Small intestine (tissue), 7 donors: ENCODE results near the gene SLC6A1. TPM values are rescaled to one million over a fixed set of nuclear protein-coding genes. Genes with fewer than 3 reads are reported as not detected.

Source experiments
- DNase-seq, 2 donors: peaks; one replicate each; pipeline versions ENCODE4 v3.0.0 to v3.0.0-alpha.2; 2013
- FAIRE-seq: peaks from 2 replicates; lab custom pipeline; 2012; peaks lifted over from hg19 to GRCh38; lab: Jason Lieb, UNC
- H3K27ac ChIP-seq, 3 donors: one replicate each; pipeline ENCODE4 v1.5.1; 2013; ENCODE audit warnings: low read length in 2 of 3, mild to moderate bottlenecking in 2 of 3, control low read depth in 1 of 3, inconsistent platforms in 1 of 3, low read depth in 1 of 3, moderate library complexity in 1 of 3
- H3K27me3 ChIP-seq, 3 donors: one replicate each; pipeline ENCODE4 v1.6.1; 2013; ENCODE audit warnings: low read length in 3 of 3, inconsistent platforms in 1 of 3; ENCODE audit not compliant: control insufficient read depth in 3 of 3, insufficient read depth in 3 of 3
- H3K36me3 ChIP-seq, 3 donors: one replicate each; pipeline ENCODE4 v1.6.1; 2013; ENCODE audit warnings: low read length in 3 of 3, inconsistent platforms in 1 of 3, low read depth in 1 of 3, mild to moderate bottlenecking in 1 of 3, moderate library complexity in 1 of 3; ENCODE audit not compliant: control insufficient read depth in 3 of 3, insufficient read depth in 2 of 3
- H3K4me1 ChIP-seq, 3 donors: one replicate each; pipeline ENCODE4 v1.6.1; 2013; ENCODE audit warnings: low read length in 2 of 3, inconsistent platforms in 1 of 3, low read depth in 1 of 3, mild to moderate bottlenecking in 1 of 3, moderate library complexity in 1 of 3; ENCODE audit not compliant: control insufficient read depth in 3 of 3, insufficient read depth in 2 of 3
- H3K4me3 ChIP-seq, 3 donors: one replicate each; pipeline ENCODE4 v1.5.1; 2013; ENCODE audit warnings: low read length in 3 of 3, control low read depth in 1 of 3, inconsistent platforms in 1 of 3, low read depth in 1 of 3, mild to moderate bottlenecking in 1 of 3, moderate library complexity in 1 of 3
- H3K9me3 ChIP-seq, 2 donors: one replicate each; pipeline ENCODE4 v1.6.1; 2013; ENCODE audit warnings: low read depth in 1 of 2, low read length in 1 of 2; ENCODE audit not compliant: control insufficient read depth in 2 of 2, insufficient read depth in 1 of 2
- WGBS, 3 donors: extraction: QIAGEN DNeasy Blood & Tissue Kit; methylation state at CpG; one replicate each; pipeline ENCODE4 v1.1.7; 2013; 5-methylcytosine and 5-hydroxymethylcytosine counted together
- polyA plus RNA-seq, 4 donors: library from polyadenylated mRNA; stranded (reverse) in 3 of 4; unstranded in 1 of 4; fragments of 200-250 nt in 3 of 4; fragments of 120-200 nt in 1 of 4; gene quantifications; one replicate each; pipeline versions ENCODE4 v1.2.1 to v1.2.3, GENCODE V29; 2013
- donor health status: healthy with polysubstance abuse.
- donor health status: control.
- donor health status: control.
- donor health status: Bipolar disorder and iron deficiency.
- donor health status: healthy.

SLC6A1 gene
- polyA plus RNA-seq, 4 donors, result 0.27 to 0.72 TPM; not detected in 2

DNA sequence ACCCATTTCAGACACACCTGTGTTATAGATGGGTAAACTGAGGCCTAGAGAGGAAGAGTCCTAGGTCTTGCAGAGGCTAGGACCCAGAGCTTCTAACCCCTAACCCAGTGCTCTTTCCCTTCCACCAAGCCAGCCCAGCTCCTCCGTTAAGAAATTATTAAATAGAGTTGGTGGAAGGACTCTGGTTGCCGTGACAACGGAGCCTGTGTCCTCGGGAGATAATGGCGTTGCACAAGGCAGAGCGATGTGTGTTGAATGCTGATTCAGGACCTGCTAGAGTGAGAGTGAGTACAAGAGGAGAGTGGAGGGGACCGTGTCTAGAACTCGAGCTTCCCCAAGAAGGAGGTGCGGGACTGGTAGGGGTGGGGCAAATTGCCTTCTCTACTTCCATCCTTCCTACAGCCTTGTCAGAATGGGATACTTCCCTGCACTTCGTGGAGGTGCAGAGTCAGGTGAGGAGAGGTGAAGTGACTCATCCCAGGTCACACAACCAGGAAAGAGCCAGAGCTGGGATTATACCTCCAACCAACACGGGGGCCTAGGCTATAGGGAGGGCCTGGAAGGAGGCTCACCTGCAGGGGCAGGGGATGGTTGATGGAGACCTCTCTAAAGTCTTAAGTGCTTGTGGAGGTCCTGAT, 8.6 kb downstream of the SLC6A1 start:
- Histone ChIP-seq H3K36me3 (no peaks in the 10 kb centered on the region), H3K27ac (no peak overlapping the region), H3K4me1 (no peaks in the 10 kb centered on the region), H3K27me3 (peaks cover 0 to 7% (median 7%) of the 10 kb centered on the region in 3 donors), H3K9me3 (no peaks in the 10 kb centered on the region), H3K4me3 (no peak overlapping the region)
- DNase-seq, result no peak
- WGBS, 3 donors, result 34 to 50% (median 36%) methylated on average over 11 of the region's 11 CpGs
- FAIRE-seq, result no peak

DNA sequence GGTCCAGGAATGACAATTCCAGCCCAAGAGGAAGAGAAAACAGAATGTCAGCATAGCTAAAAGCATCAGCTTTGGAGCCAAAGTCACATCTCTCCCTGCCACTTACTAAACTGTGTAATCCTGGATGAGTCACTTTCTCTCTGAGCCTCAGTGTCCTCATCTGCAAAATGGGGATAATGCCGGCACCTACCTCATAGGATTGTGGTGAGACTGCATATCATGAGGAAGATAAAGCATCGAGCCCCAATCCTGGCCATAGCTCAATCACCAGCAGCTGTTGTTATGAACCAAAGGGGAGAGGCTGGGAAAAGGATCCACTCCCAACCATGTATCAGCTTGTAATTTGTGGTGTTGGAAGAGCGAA, 9.1 kb downstream of the SLC6A1 start:
- no peak overlapping the region for H3K27ac ChIP-seq
- H3K4me1 ChIP-seq, result no peaks in the 10 kb centered on the region
- H3K4me3 ChIP-seq, result no peak overlapping the region
- H3K36me3 ChIP-seq, result no peaks in the 10 kb centered on the region
- DNase-seq (no peak), FAIRE-seq (no peak)
- 63 to 76% (median 65%) methylated on average over 3 of the region's 3 CpGs for WGBS, 3 donors
- H3K9me3 ChIP-seq, result no peaks in the 10 kb centered on the region
- peaks cover 0 to 7% (median 4%) of the 10 kb centered on the region in 3 donors for H3K27me3 ChIP-seq

DNA sequence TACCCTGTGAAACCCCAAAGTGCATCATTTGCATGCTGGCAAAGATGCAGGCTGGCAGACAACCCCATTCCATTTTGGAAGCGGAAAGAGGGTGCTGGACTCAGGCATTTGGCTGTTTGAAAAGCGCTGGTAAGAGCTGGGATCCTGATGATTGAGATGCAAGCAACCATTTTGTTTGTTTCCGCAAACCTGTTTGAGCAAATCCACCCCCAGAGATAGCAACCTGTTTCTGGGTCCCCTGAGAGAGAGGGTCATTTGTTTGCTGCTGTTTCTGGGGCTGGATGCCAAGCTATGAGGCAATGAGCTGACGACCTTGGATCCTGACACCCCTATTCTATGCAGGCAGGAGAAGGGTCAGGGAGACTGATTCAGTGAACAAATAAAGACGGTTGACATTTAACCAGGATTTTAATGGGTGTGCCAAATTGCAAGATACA, 9.8 kb downstream of the SLC6A1 start:
- FAIRE-seq, result no peak
- DNase-seq, result no peak
- Histone ChIP-seq H3K4me3 (no peak overlapping the region), H3K9me3 (no peaks in the 10 kb centered on the region), H3K27me3 (peaks cover 0 to 4% (median 3%) of the 10 kb centered on the region in 3 donors), H3K4me1 (no peaks in the 10 kb centered on the region), H3K36me3 (no peaks in the 10 kb centered on the region), H3K27ac (no peak overlapping the region)
- WGBS, 3 donors, result 13 to 51% (median 27%) methylated on average over 5 of the region's 5 CpGs

DNA sequence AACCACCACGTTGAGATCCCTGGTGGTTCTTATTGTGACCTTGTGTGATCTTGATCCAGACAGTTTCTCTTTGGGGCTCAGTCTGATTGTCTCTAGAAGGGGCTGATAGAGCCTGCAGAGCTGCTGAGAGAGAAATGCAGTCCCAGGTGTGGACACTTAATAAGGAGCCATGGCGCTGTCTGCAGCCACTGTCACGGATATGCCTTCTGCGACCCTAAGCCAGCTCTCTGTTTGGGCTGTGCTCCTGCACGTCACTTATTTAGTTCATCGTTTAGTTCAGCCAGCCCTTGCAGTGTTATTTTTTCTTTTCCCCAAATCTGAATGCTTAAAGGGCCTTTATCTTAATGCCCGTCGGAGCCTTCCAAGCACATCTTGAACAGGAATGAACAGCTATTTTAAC, 12.0 kb downstream of the SLC6A1 start:
- WGBS, 3 donors, result 73 to 85% (median 82%) methylated on average over 8 of the region's 8 CpGs
- Histone ChIP-seq H3K4me1 (no peaks in the 10 kb centered on the region), H3K9me3 (no peaks in the 10 kb centered on the region), H3K27ac (no peak overlapping the region), H3K27me3 (peaks cover 0 to 3% (median 2%) of the 10 kb centered on the region in 3 donors), H3K36me3 (no peaks in the 10 kb centered on the region), H3K4me3 (no peak overlapping the region)
- DNase-seq (no peak), FAIRE-seq (no peak)

DNA sequence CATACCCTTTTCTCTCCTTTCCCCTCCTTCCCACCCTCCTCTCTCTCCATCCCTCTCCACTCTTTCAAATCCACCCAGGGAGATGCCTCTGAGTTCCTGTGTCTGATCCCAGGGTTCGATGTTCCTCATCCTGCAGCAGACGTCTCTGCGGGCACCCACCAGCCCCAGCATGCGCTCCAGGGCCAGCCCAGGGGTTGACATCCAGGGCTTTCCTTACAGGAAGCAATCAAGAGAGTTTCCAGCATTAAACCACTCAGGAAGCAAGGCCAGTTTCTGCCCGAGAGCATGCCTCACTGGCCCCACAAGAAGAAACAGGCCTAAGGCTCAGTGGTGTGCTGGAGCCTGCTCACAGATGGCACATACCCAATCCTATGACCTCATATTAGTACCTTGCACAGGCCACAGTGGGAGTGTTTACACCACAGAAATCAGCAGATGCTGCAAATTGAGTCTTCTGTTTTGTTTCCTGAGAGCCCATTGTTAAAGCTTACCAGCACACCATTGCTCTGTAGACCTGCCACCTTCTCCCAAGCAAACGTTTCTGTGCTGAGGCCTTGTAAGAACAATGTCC, 13.2 kb downstream of the SLC6A1 start:
- no peak for FAIRE-seq
- H3K4me3 ChIP-seq, result no peak overlapping the region

DNA sequence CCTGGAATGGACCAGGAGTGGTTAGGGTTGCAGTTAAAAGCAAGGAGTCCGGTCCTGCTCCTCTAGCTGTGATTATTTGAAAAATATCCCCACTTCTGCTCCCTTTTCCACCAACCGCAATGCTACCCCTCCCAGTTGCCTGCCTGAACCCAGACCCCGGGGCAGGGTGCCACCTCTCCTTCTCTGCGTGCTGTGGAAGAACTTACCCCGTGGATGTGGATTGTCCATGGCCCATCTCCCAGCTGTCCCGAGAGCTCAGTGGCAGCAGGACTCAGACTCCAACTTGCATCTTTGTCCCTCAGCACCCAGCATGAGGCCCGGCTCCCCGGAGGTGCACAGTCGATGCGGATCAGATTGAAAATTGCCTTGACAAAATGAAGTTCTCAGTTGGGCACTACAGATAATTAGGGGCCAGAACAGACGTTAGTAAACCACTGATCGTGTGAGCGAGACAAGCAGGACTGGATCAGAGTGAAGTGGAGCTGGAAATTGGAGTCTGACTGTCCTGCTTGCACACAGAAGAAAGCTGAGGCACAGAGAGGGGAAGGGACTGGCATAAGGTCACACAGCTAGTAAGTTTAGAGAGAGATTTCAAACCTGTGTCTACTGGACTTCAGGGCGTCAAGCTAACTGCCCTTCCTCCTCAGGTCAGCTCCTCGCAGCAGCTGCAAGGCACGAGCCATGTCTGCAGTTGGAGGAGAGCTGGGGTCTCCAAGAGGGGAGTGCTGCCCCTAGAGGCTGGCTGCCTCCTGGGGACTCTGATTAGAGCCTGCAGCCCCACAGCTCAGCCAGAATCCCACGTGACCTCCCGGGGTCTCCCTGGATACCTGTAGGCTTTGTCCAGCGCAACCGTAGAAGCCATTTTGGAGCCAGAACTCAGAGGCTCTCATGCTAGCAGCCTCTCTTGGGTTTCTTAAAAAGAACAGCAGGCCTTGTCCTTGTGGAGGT, 14.7 kb downstream of the SLC6A1 start:
- Histone ChIP-seq H3K27ac (no peak overlapping the region), H3K36me3 (no peaks in the 10 kb centered on the region), H3K9me3 (no peaks in the 10 kb centered on the region), H3K4me1 (no peaks in the 10 kb centered on the region), H3K4me3 (no peak overlapping the region), H3K27me3 (no peaks in the 10 kb centered on the region)
- no peak for DNase-seq
- no peak for FAIRE-seq
- WGBS, 3 donors, result 71 to 74% (median 72%) methylated on average over 20 of the region's 20 CpGs

More for the DNA sequence above, 13.2 kb downstream of the SLC6A1 start:
- Histone ChIP-seq H3K27me3 (no peaks in the 10 kb centered on the region), H3K4me1 (no peaks in the 10 kb centered on the region), H3K36me3 (no peaks in the 10 kb centered on the region), H3K27ac (no peak overlapping the region), H3K9me3 (no peaks in the 10 kb centered on the region)
- WGBS, 3 donors, result 62 to 80% (median 74%) methylated on average over 6 of the region's 6 CpGs
- DNase-seq, result no peak

DNA sequence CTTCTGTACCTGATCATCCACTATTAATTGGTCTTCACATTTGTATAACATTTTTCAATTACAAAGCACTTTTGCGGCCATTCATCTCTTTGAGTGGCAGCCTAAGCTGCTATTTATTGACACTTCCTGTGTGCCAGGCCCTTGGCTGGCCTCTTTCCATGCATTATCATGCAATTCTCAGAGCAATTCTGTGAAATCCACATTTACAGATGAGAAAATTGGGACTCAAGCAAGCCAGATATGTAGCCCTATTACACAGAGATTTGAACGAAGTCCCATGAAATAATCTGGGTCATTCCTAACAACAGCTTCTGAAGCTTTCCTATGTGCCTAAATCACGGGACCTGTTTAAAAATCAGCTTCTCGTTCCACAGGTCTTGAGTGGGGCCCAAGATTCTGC, 17.4 kb downstream of the SLC6A1 start:
- 84 to 87% (median 86%) methylated on average over 4 of the region's 4 CpGs for WGBS, 3 donors
- DNase-seq (no peak), FAIRE-seq (no peak)
- H3K27ac ChIP-seq, result no peak overlapping the region
- H3K9me3 ChIP-seq, result no peaks in the 10 kb centered on the region
- H3K4me3 ChIP-seq, result no peak overlapping the region
- H3K36me3 ChIP-seq, result no peaks in the 10 kb centered on the region
- H3K27me3 ChIP-seq, result no peaks in the 10 kb centered on the region
- no peaks in the 10 kb centered on the region for H3K4me1 ChIP-seq

DNA sequence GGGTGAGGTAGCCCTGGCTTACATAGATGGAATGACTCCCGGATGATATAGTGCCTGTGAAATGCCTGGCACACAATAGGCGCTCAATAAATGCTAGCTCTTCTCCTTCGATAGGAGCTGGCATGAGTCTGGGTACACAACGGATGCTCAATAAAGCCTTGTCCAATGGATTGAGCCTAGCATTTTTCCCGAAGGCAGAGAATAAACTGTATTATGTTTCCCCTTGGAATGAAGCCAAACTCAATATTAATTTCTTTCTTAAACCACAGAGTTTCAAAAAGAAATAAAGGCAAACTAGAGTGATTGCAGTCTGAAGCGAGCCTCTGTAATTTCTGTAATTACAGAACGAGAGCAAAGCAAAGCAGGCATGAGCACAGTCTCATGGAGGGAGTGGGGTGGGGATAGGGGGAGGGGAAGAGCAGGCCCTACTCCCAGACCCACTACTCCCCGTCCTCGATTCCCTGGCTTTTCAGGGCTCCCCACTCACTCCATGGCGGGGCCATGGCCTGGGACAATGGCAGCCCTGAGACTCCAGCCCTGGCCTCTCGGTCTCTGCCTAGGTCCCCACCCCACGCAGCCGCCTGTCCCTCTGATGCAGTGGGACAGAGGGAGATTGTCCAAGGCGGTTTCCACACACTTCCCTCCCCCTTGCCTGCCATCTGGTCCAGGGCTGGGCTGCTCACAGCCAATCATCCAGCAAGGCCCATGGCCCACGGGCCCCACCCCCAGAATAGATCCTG, 18.0 kb downstream of the SLC6A1 start:
- no peak overlapping the region for H3K27ac ChIP-seq
- no peaks in the 10 kb centered on the region for H3K4me1 ChIP-seq
- FAIRE-seq (no peak), DNase-seq (no peak)
- H3K36me3 ChIP-seq, result no peaks in the 10 kb centered on the region
- 74 to 76% (median 75%) methylated on average over 15 of the region's 15 CpGs for WGBS, 3 donors
- H3K4me3 ChIP-seq, result no peak overlapping the region
- no peaks in the 10 kb centered on the region for H3K27me3 ChIP-seq
- H3K9me3 ChIP-seq, result no peaks in the 10 kb centered on the region
